GM18499 (cell line): Measurements from ENCODE around the gene GRK5.

ENCODE experiments used
- ATAC-seq: cut with Tn5 transposase; IDR thresholded peaks from one replicate; pipeline ENCODE4 v1.9.1; 2021; ENCODE audit warnings: moderate number of reproducible peaks; ENCODE audit not compliant: insufficient read depth, unreplicated experiment

GRK5 gene

DNA sequence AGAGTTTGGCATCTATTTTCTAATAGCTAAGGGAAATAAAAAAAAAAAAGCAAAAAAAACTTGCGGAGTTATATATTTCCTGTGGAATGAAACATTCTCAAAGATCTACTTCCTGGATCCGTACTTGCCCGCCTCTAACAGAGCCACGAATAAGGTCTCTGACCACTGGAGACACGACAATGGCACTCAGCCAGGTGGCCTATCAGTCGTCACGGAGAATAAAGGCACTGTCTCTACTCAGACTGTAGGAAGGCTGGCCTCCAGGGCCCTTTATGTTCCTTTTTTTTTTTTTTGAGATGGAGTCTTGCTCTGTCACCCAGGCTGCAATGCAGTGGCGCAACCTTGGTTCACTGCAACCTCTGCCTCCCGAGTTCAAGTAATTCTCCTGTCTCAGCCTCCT is 276.5 kb downstream of the GRK5 start:
- ATAC-seq: no peak

GRCh38 chr10:119488675-119489074 is 281.3 kb downstream of the GRK5 start:
- ATAC-seq: no peak

DNA sequence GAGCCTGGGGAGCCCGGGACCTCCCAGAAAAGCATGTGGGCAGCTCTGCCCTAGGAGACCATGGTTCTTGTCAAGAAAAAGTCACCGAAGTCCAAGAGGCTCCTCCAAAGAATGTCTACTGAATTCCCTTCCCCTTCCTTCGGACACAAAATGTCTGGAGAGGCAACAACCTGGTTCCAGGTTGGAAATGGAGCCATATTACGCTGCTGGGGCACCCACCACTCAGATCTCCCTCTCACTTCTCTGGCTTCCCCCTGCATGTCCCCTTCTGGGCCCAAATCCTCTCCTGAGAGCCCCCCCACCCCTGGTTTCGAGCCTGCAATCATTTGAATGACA is 282.6 kb downstream of the GRK5 start:
- no peak for ATAC-seq

- ATAC-seq: no peak
These were observed 284.8 kb downstream of the GRK5 start for GRCh38 chr10:119491966-119492757.

DNA sequence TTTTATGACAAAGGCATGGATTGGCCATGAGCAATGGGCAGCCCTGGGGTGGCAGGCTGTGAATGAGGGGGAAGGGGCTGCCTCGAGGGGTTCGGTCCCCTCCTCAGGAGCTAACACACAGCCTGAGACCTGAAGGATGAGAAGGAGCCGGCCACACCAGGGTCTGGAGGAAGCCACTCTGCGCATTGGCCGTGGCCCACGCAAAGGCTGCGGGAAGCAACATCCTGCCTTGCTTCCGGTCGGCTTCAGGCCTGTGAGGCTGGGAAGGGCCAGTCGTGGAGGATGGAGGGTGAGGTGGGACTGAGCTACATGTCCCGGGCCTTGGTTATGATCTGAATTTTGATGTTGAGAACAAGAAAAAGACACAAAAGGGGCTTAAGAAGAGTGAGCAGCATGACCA is 285.8 kb downstream of the GRK5 start:
- no peak for ATAC-seq

GRCh38 chr10:119494236-119495020 is 287.1 kb downstream of the GRK5 start:
- ATAC-seq: no peak

DNA sequence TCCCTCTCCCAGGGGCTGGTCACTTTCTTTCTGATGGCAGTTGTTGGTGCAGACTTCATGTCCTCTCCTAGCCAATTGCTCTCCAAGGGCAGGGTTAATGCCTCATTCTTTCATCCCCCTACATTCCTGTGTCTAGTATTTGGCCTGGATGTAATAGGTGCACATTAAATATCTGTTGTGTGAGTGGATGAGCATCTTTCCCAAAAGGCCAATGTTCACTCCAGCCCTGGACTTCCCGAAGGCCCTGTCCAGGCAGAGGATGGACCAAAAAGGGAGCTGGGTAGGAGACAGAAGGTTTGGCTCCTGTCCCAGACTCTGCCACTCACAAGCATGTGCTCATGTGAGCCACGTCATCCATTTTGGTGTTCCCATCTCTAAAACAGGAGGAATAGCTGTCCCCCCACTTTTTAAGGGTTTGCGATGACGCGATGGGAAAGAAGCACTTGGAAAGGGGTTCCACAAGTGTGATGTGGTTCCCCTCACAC is 287.7 kb downstream of the GRK5 start:
- ATAC-seq: no peak

GRCh38 chr10:119495545-119495944 is 288.2 kb downstream of the GRK5 start:
- ATAC-seq: no peak

- peak; percentile 63 for ATAC-seq
These were observed 288.9 kb downstream of the GRK5 start for GRCh38 chr10:119496273-119496672.

GRCh38 chr10:119497243-119497642 is 289.9 kb downstream of the GRK5 start:
- ATAC-seq: no peak

GRCh38 chr10:119498889-119499676 is 291.7 kb downstream of the GRK5 start:
- no peak for ATAC-seq

GRCh38 chr10:119499677-119500002 is 292.3 kb downstream of the GRK5 start:
- no peak for ATAC-seq

- ATAC-seq: no peak
These were observed 292.9 kb downstream of the GRK5 start for GRCh38 chr10:119500123-119500795.

DNA sequence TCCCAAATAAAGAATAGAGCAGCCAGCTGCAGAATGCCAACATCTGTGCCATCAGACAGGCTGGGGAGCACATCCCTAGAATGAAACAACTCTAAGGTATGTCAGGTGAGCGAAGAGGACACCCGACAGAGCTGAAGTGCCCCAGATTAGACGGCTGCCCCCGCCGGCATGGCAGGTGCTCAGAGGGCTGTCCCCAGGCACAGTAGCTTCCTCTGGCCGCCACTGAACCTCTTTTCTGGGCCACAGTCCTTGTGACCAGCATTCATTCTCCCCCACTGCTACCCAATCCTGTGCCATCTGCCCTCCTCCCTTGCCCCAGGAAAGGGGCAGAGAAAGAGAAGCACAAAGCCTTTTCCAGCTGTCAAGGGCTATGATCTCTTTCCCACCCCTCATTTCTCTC is 293.4 kb downstream of the GRK5 start:
- ATAC-seq: no peak

GRCh38 chr10:119501690-119502089 is 294.3 kb downstream of the GRK5 start:
- no peak for ATAC-seq

DNA sequence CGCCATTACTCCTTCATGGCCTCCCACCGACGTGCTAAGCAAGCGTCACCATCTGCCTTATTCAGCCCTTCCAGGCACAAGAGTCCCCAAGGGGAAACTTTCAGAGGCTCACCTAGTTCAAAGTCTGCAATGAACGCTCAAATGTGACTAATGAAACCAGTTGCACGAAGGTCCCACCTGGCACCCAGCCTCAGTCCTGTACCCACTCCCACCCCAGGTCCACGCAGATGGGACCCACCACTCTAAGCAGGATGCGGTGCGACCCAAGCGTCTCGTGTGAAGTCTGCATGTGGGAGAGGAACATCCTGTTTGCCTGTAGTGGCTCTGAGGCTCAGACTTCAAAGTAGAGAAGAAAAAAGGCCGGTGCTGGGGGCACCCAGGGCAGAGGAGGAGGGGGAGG is 294.8 kb downstream of the GRK5 start:
- no peak for ATAC-seq

GRCh38 chr10:119502618-119503155 is 295.3 kb downstream of the GRK5 start:
- ATAC-seq: no peak

DNA sequence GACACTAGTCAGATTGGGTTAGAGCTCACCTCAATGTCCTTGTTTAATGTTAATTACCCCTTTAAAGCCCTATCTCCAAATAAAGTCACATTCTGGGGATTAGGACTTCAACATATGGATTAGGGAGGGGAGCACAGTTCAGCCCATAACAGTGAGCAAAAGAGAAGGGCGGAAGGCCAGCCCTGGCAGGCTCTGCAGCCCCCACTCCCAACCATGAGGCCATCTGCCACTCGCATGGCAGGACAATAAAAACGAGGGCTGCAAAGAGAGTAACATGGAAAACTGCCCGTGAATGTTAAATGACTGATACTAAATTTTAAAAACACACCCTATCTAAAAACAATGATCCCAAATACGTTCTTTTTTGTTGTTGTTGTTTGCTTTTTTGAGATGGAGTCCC is 296.4 kb downstream of the GRK5 start:
- ATAC-seq: no peak

- no peak for ATAC-seq
These were observed 297.3 kb downstream of the GRK5 start for GRCh38 chr10:119504651-119505050.

GRCh38 chr10:119505131-119505551 is 297.8 kb downstream of the GRK5 start:
- no peak for ATAC-seq
